ENCODE results near the gene CSHL1.

Gene CSHL1

GRCh38 chr17:63911041-63911635 is at the start of gene CSHL1:
TSS of gene CSHL1 (minus strand) at chr17:63911258. CDS start at chr17:63911196, 62 bp downstream.
- no peak for DNase-seq

- DNase-seq: no peak
Measured at GRCh38 chr17:63960430-63960829, 49.4 kb upstream of the CSHL1 start.

GRCh38 chr17:63960006-63960405 is 48.9 kb upstream of the CSHL1 start:
- no peak for DNase-seq

- no peak for DNase-seq
Measured at GRCh38 chr17:63956296-63956920, 45.4 kb upstream of the CSHL1 start.

- DNase-seq: no peak
Measured at GRCh38 chr17:63955791-63956190, 44.7 kb upstream of the CSHL1 start.

- no peak for DNase-seq
Measured at GRCh38 chr17:63955232-63955631, 44.2 kb upstream of the CSHL1 start.

- DNase-seq: no peak
Measured at GRCh38 chr17:63954402-63955063, 43.5 kb upstream of the CSHL1 start.

GRCh38 chr17:63950940-63951907 is 40.2 kb upstream of the CSHL1 start:
- no peak for DNase-seq

GRCh38 chr17:63949576-63950250 is 38.7 kb upstream of the CSHL1 start:
- no peak for DNase-seq

GRCh38 chr17:63948521-63948920 is 37.5 kb upstream of the CSHL1 start:
- DNase-seq: no peak

- no peak for DNase-seq
Measured at GRCh38 chr17:63947711-63948330, 36.8 kb upstream of the CSHL1 start.

GRCh38 chr17:63946440-63947363 is 35.6 kb upstream of the CSHL1 start:
- DNase-seq: no peak

GRCh38 chr17:63945784-63946439 is 34.9 kb upstream of the CSHL1 start:
- no peak for DNase-seq

- no peak for DNase-seq
Measured at GRCh38 chr17:63944736-63945499, 33.9 kb upstream of the CSHL1 start.

- no peak for DNase-seq
Measured at GRCh38 chr17:63943745-63944144, 32.7 kb upstream of the CSHL1 start.

- DNase-seq: no peak
Measured at GRCh38 chr17:63942309-63942985, 31.4 kb upstream of the CSHL1 start.

GRCh38 chr17:63941751-63942150 is 30.7 kb upstream of the CSHL1 start:
- no peak for DNase-seq

GRCh38 chr17:63941162-63941561 is 30.1 kb upstream of the CSHL1 start:
- DNase-seq: no peak

GRCh38 chr17:63940584-63940983 is 29.5 kb upstream of the CSHL1 start:
- DNase-seq: no peak

Data from cerebellar nuclear complex (tissue), 1 donor.